SIG-M5 treated with dmso at 0.1 percent for 504 hours (cell line): ENCODE measurements around the gene ENGASE.
A peak's percentile ranks its signal among the peaks of the same experiment; 100 is the strongest.

Experiments
- DNase-seq: peaks from one replicate; lab custom pipeline; 2025; ENCODE audit not compliant: unreplicated experiment; lab: John Stamatoyannopoulos, UW

Gene ENGASE

GRCh38 chr17:79113699-79114457 is 39.3 kb downstream of the ENGASE start:
- no peak for DNase-seq

- DNase-seq: peak; percentile 27
Measured at GRCh38 chr17:79114458-79115301, 40.1 kb downstream of the ENGASE start.

GRCh38 chr17:79115487-79115886 is 40.9 kb downstream of the ENGASE start:
- DNase-seq: no peak

GRCh38 chr17:79116575-79117368 is 42.1 kb downstream of the ENGASE start:
- DNase-seq: no peak

GRCh38 chr17:79117905-79118487 is 43.4 kb downstream of the ENGASE start:
- no peak for DNase-seq

- no peak for DNase-seq
Measured at GRCh38 chr17:79118924-79119323, 44.3 kb downstream of the ENGASE start.

GRCh38 chr17:79120259-79120658 is 45.6 kb downstream of the ENGASE start:
- no peak for DNase-seq

GRCh38 chr17:79123988-79124387 is 49.4 kb downstream of the ENGASE start:
- DNase-seq: no peak

- no peak for DNase-seq
Measured at GRCh38 chr17:79124513-79125209, 50.0 kb downstream of the ENGASE start.

- DNase-seq: no peak
Measured at GRCh38 chr17:79125503-79125902, 50.9 kb downstream of the ENGASE start.

GRCh38 chr17:79126139-79126538 is 51.5 kb downstream of the ENGASE start:
- DNase-seq: peak; percentile 3

GRCh38 chr17:79127534-79128135 is 53.0 kb downstream of the ENGASE start:
- DNase-seq: no peak

GRCh38 chr17:79129523-79129922 is 54.9 kb downstream of the ENGASE start:
- no peak for DNase-seq

- no peak for DNase-seq
Measured at GRCh38 chr17:79130536-79131273, 56.1 kb downstream of the ENGASE start.

GRCh38 chr17:79131274-79131635 is 56.6 kb downstream of the ENGASE start:
- no peak for DNase-seq

- DNase-seq: no peak
Measured at GRCh38 chr17:79131701-79132100, 57.1 kb downstream of the ENGASE start.

- DNase-seq: no peak
Measured at GRCh38 chr17:79132271-79133064, 57.8 kb downstream of the ENGASE start.

- DNase-seq: no peak
Measured at GRCh38 chr17:79133214-79133613, 58.6 kb downstream of the ENGASE start.

- no peak for DNase-seq
Measured at GRCh38 chr17:79133985-79134384, 59.4 kb downstream of the ENGASE start.
